Non-pigmented ciliary epithelial cell (primary cell): ENCODE results near the gene PEMT.

Experiments used
- DNase-seq: peaks from one replicate; pipeline ENCODE4 v3.0.0-alpha.2; 2010; ENCODE audit warnings: low read depth

The PEMT gene

DNA sequence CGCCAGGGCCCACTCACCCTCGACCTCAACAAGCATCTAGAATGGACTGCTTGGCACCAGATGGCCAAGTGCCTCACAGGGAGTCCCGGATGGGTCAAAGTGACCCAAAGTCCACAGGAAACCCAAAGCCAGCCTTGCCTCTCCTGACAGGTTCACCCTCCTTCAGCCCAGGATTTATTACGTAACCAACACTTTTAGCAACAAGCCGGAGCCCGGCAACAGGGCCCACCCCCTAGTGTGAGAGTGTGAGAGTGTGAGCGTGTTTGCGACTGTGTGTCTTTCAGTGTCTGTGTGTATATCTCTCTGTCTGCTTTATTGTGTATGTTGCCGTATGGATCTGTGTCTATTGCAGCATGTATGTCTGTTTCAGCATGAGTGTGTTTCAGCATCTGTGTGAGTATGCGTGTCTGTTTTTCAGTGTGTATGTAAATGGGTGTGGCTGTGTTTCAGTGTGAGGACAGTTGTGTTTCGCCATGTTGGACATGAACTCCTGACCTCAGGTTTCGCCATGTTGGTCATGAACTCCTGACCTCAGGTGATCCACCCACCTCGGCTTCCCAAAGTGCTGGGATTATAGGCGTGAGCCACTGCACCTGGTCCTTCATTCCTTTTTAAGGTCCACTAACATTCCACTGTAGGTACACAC, 13.7 kb upstream of the PEMT start:
- DNase-seq = no peak

GRCh38 chr17:17603895-17604225, 12.4 kb upstream of the PEMT start:
- no peak for DNase-seq

DNA sequence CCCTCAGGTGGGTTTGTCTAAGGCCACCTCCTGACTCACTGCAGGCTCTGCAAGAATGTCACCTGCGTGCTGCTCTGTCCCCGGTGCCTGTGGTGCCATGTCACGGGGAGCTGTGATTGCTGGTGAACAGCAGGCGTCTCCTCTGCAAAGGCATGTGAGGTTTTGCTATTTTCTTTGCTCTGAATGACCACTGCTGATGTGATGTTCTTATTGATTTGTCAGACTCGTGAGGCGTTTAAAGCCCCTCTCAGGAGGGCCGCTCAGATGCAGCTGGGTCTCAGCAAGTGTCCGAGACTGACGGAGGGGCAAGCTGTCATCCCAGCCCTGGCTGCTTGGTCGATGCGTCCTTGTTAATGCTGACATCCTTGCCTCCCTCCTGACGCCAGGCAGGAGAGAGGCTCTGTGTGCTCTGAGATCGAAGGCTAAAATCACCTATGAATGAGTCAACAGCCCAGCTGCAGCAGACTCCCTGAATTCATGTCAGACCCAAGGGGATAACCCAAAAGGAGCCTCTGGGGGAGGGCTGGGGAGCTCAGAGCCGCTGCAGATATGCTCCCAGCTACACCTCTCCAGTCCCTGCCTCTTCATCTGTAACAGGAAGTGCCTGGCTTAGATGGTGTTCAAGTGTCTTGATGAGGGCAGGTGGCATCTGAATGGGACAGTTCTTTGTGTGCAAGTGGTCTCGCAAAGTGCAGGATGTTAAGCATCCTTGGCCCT, 11.8 kb upstream of the PEMT start:
- no peak for DNase-seq

DNA sequence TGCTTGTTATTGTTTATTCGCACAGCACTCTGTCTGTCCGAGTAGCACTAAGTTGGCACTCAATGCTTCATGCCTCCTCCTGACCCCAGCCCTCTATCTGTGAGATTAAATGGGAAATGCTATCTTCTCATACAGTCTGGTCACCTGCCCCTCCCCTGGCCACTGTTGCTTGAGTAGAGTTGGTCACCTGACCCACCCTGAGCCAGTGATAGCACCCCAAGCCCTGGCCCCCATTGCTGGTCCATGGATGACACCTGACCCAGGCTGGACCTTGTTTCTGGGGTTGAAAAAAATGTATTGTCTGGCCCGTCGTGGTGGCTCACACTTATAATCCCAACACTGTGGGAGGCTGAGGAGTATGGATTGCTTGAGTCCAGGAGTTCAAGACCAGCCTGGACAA, 8.5 kb upstream of the PEMT start:
- no peak for DNase-seq

GRCh38 chr17:17598003-17598402, 6.5 kb upstream of the PEMT start:
- no peak for DNase-seq

DNA sequence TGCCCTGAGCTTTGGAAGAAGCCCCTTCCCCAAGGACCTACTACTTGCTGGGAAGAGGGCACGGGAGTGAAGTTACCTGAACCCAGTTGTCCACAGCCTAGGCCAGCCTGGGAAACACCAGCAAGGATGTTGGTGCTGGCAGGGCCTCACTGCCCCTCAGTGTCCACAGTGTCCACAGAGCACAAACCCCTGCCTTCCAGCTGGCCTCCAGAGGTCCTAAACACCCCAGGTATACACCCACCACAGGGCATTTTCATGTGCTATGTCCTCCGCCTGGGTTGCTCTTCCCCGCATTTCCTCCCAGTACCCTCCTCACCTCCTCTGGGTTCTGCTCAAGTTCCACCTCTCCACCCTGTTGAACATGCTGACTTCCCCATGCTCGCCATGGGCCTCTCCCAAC, 4.2 kb upstream of the PEMT start:
- no peak for DNase-seq

DNA sequence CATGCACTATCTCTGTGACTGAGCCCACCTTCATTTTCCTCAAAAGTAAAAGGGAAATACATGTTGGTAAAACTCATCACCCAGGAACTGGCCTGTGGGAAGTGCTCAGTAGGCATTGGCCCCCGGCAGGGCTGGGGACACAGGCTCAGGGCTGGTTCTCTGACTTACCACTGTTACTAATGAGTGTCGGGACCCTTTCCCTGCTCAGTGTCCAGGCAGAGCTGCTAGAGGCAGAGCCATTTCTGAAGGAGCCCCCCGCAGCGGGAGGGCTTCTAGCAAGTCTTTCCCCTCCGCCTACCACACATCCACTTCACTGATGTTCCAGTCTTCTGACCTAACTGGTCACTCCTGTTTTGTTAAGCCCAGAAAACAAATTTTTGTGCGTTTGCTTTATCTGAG, 1.7 kb upstream of the PEMT start:
- no peak for DNase-seq

DNA sequence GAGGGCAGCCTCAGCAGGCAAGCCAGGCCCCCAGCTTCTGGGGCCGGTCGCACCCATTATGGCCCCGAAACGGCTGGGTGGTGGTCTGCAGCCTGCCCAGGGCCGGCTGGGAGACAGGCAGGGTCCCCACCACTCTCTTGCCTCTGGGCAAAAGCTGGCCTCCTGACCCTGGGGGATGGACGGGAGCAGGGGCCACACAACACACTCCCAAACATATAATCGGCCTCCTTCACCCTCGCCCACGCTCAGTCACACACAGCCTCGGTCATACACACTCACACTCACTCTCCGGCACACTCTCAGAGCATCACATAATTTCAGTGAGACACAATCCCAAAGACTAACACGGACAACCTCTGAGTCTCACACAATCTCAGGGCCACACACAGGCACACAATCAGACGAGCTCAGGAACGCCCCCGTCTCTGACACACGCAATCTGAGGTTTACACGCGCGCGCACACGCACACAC, 589 bp downstream of the PEMT start:
- DNase-seq = no peak

GRCh38 chr17:17590141-17590751, 1.3 kb downstream of the PEMT start:
- no peak for DNase-seq

- DNase-seq = no peak
Measured at GRCh38 chr17:17587614-17588337, 3.7 kb downstream of the PEMT start.

DNA sequence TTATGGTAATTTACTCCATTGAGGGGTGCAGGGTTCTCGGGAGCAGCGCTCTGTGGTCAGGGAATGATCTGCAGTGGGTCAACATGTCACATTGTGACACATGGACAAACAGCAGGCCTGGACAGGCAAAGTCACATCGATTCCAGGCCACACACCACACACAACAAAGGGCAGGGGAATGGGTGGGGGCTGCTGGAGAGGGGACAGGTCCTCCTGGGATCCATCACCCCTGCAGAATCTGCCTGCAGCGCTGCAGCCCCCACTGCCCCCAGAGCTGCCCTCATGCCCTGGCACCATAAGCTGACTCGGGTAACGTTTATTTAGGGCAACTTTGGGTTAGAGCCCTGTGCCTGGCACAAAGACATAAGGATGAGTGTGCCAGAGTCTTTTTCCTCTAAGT, 9.1 kb downstream of the PEMT start:
- DNase-seq = no peak

GRCh38 chr17:17581509-17581908, 10.0 kb downstream of the PEMT start:
- DNase-seq = no peak

DNA sequence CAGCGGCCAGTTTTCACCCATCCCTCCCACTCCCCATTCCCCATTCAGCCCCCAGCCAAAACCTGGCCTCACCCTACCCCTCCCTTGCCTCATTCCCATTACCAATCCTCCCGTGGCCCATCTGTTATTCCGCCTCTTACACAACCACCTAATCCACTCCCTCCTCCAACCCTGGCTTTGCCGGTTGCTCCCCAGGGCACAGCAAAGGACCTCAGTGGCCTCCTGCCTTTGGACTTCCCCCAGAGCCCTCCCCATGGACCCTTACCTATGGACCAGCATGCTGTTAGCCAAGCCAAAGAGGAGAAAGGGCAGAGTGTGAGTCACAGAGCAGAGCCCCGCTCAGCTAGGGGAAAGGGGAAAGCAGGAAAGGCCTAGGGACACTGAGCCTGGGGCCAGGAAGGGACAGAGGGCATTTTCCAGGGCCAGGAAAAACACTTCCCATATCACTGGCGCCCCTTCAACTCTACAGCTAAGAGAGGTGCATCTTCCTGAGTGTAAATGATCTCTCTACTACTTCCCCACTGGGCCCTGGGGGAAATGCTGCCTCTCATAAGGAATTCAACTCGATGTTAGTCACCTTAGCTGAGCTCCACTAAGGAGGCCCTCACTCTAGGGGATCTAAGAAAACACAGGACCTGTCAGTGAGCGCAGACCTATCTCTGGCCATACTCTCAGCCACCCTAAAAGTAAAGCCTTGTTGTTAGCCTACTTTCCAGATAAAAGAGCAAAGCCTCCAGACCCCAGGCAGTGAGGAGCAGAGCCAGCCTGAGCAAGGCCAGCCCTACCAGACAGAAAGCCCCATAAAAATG, 10.6 kb downstream of the PEMT start:
- no peak for DNase-seq

DNA sequence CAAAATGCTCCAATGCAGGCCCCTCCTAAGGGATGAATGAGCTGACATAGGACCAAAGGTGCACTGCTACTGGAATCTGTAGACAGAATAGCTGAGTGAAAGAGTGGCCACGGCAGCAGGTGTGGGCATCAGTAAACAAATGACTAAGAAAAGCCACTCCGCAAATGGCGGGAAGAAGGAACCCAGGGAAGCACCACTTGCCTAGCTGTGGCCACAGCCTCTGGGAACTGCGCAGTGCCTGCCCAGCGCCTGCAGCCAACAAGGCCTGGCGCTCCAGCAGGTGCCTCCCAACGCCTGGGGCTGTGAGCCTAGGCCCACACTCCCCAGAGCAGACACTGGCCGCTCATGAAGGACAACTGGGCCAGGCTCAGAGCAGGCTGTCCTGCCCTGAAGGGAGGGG, 11.8 kb downstream of the PEMT start:
- no peak for DNase-seq

DNA sequence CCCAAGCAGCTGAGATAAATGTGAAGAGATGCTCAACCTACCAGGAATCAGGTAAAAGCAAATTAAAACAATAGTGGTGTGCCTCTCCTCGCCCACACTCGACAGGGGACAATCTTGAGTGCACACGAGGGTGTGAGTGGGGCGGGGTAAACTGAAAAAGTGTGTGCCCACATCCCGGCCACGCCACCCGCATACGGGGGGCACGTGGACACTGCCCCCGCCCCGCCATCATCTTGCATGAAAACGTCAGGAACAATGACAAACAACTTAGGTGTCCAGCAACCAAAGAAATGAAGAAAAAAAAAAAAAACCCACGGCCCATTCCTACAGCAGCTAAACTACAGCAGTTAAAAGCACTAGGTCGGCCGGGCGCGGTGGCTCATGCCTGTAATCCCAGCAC, 14.1 kb downstream of the PEMT start:
- no peak for DNase-seq

DNA sequence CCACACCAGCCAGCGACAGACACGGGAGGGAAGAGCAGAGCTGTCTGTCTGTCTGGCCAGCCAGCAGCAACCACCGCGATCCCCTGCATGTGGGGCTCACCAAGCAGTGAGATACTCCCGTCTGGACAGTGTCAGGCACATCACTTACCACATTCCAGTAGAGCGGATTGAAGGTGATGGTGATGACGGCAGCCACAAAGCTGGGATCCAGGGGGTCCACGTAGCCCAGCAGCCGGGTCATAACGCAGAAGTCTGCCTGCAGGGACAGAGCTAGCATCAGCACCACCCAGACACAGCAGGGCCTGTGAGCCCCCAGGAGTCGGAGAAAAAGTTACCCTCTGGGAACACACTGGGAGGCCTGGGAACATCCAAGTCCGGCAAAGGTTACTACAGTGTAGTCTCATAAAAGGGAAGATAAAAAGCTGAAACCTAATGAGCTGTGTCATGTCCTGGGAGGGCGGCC, 14.7 kb downstream of the PEMT start:
- no peak for DNase-seq

- no peak for DNase-seq
Measured at GRCh38 chr17:17575360-17576251, 15.9 kb downstream of the PEMT start.

DNA sequence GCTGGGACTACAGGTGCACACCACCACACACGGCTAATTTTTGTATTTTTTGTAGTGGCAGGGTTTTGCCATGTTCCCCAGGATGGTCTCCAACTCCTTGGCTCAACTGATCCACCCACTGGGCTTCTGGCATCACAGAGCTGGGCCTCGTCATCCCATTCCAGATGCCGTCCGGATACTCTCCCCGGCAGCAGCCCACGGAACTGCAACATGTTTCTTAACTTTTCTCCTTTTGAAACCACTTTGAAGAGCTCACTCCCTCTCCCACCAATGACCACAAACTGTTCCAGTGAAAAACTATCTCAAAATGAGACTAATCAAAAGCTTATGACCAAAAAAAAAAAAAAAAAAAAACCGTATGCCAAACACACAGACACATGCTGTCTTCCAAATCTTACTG, 17.6 kb downstream of the PEMT start:
- no peak for DNase-seq

DNA sequence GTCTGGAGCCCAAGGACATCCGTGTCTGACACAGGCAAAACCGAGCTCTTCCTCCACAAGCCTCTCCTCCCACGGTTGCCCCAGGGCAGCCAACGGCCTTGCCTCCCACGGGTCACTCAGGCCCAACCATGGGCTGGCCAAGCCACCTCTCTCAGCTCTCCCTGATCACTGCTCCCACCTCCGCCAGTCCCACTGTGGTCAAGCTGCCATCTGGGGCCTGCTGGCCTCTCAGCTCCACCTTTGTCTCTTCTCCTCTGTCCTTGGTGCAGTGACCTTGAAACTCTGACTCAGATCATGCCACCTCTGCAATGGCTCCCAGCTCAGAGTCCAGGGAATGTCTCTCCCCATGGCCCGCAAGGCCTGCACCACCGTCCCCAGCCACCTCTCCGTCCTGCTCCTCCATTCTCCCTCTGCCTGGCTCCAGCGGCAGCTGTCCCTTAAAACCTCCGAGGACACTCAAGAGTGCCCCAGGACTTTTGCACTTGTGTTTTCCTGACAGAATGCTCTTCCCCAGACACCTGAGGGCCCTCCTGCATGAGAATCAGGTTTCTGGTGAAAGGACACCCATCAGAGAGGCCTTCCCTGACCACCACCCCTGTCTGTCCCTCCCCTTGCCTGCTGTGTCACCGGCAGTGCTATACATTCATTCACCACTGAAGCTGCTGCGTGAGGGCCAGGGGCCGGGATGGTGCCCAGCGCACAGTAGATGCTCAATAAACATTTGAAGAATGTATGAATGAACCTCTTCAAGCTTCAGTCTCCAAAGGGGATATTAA, 19.3 kb downstream of the PEMT start:
- no peak for DNase-seq
